Posterior cingulate gyrus (tissue), 11 donors: ENCODE measurements around the gene MMEL1.
"Not testable (repeated sequence)": the region's sequence is repeated elsewhere in the genome, so short reads cannot be mapped to it uniquely, and the experiment has no call there.

ENCODE experiments used
- DNase-seq, 10 donors: peaks; one replicate each; pipeline versions ENCODE4 v3.0.0 to v3.0.0-alpha.2; 2020 to 2021; ENCODE audit warnings: mixed read lengths in 3 of 10
- intact Hi-C: fragments of 100-400 bp; cut with DNase I; formaldehyde crosslinking; loops from one replicate; pipeline ENCODE4 v1.15.1; 2023

MMEL1 gene

GRCh38 chr1:2630498-2631135, 2.2 kb downstream of the MMEL1 start:
- DNase-seq, result peak in 1 of 10 donors; percentile 29
- intact Hi-C loops, result no loop called here

- intact Hi-C loops, result no loop called here
- peak in 2 of 10 donors; percentile 4 to 62 for DNase-seq
Observed at GRCh38 chr1:2629627-2630497, 3.0 kb downstream of the MMEL1 start.

- DNase-seq, result peak in 3 of 10 donors; percentile 7 to 61 (median 21)
- intact Hi-C loops, result no loop called here
Observed at GRCh38 chr1:2628933-2629626, 3.7 kb downstream of the MMEL1 start.

- intact Hi-C loops, result no loop called here
- DNase-seq, result peak in 2 of 10 donors; percentile 3 to 67
Observed at GRCh38 chr1:2628191-2628932, 4.5 kb downstream of the MMEL1 start.

DNA sequence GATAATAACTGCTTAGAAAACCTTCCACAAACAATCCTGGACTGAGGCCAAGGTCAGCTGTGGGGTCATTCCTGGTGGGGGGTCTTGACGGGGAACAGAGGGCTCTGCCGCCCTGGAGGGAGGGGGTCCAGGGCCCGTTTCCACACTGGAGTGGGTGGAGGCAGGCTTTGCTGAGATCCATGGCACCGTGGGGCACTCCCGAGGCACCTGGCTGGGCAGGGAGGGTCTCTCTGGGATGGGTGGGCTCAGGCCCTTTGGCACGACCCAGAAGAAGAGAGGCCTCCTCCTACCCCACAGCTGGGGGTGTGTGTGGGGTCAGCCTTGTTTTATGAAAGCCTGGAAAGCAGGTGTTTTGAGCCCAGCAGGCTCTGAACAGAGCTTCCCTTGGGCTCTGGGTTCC, 5.1 kb downstream of the MMEL1 start:
- peak in 2 of 10 donors; percentile 2 to 47 for DNase-seq
- intact Hi-C loops, result no loop called here

DNA sequence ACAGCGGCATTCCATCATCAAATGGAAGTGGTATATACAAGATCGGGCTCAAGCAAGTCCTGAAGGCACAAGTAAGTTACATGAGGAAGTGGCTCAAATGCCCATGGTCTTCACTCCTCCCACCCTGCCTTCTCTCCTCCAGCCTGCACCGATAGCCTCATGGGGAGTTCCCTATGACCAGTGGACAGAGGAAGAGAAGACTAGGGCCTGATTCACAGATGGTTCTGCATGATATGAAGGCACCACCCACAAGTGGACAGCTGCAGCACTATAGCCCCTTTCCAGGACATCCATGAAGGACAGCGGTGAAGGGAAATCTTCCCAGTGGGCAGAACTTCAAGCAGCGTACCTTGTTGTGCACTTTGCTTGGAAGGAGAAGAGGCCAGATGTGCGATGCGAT, 7.1 kb downstream of the MMEL1 start:
- peak in 1 of 10 donors; percentile 43 for DNase-seq

DNA sequence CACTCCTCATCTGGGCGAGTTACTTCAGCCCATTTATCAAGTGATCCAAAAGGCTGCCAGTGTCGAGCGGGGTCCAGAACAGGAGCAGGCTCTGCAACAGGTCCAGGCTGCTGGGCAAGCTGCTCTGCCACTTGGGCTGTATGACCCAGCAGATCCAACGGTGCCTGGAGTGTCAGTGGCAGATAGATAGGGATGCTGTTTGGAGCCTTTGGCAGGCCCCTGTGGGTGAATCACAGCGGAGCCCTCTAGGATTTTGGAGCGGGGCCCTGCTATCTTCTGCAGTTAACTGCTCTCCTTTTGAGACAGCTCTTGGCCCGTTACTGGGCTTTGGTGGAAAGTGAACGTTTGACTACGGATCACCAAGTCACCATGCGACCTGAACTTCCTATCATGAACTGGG, 7.5 kb downstream of the MMEL1 start:
- peak in 1 of 10 donors; percentile 49 for DNase-seq
- intact Hi-C loops, result no loop called here

More for the DNA sequence above, 7.1 kb downstream of the MMEL1 start:
- intact Hi-C loops, result not testable (repeated sequence)

DNA sequence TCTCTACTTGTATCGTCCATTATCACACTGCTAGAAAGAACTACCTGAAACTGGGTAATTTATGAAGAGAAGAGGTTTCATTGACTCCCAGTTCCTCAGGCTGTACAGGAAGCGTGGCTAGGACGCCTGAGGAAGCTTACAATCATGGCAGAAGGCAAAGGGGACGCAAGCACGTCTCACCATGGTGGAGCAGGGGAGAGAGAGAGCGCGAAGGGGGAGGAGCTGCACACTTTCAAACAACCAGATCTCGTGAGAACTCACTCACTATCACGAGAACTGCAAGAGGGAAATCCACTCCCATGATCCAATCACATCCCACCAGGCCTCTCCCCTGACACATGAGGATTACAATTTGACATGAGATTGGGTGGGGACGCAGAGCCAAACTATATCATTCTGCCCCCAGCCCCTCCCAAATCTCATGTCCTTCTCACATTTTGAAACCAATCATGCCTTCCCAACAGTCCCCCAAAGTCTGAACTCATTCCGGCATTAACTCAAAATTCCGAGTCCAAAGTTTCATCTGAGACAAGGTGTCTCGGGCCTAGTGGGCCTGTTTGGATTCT, 8.0 kb downstream of the MMEL1 start:
- intact Hi-C loops, result no loop called here
- DNase-seq, result peak in 1 of 10 donors; percentile 36

DNA sequence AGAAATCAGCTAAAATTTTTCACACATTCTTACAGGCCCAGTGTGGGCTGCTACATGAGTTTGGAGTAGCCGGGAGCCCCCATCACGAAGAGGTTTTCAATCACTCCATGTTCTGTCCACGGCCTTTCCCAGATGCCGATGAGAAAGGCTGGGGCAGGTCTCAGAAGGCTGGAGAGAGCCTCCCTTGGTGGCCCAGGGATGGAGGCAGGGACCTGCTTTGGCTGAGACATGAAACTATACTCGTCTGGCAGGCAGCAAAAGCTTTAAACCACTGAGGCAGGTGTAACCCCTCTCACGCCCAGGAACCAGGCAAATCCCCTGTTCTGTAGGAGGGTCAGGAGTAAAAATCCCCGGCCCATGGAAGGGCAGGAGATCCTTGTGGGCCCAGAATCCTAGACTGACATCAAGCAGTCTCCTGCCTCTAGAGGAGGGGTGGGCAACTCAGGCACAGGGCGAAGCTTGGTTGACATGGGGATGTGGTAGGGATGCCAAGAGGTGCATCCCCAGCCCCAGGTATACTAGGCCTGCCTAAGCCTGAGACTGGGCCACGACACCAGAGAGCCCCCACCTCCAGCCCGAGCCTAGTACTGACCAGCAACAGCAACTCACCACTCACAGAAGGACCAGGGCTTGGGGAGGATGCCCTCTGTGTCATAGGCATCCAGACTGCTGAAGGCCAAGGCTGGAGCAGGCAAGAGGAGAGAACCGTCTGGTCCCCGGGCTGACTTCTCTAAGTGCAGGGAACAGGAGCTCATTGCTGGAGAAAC, 9.1 kb downstream of the MMEL1 start:
- intact Hi-C loops, result no loop called here
- DNase-seq, result peak in 2 of 10 donors; percentile 61 to 66

GRCh38 chr1:2617971-2618470, 14.8 kb downstream of the MMEL1 start:
- intact Hi-C loops, result no loop called here
- DNase-seq, result peak in 1 of 10 donors; percentile 11

DNA sequence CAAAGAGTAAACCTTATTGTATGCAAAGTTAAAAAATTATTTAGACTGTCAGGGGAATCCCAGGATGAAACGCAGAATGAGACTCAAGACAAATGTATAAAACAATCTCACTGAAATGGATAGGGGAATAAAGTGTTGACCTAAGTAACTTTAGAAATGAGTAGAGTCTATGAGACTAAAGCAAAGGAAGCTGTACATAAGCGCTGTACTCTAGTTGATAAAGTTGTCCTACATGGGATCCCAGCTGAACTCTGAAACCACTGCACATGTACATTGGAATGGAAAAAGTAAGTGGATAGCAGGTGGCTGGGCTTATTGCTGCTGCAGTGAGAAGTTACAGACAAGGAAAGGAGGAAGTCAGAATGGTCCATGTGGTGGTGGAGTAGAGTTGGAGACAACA, 18.7 kb downstream of the MMEL1 start:
- intact Hi-C loops, result no loop called here

GRCh38 chr1:2612591-2613365, 20.0 kb downstream of the MMEL1 start:
- DNase-seq, result peak in 2 of 10 donors; percentile 59 to 68
- intact Hi-C loops, result no loop called here

More for the DNA sequence above, 18.7 kb downstream of the MMEL1 start:
- DNase-seq, result no peak

DNA sequence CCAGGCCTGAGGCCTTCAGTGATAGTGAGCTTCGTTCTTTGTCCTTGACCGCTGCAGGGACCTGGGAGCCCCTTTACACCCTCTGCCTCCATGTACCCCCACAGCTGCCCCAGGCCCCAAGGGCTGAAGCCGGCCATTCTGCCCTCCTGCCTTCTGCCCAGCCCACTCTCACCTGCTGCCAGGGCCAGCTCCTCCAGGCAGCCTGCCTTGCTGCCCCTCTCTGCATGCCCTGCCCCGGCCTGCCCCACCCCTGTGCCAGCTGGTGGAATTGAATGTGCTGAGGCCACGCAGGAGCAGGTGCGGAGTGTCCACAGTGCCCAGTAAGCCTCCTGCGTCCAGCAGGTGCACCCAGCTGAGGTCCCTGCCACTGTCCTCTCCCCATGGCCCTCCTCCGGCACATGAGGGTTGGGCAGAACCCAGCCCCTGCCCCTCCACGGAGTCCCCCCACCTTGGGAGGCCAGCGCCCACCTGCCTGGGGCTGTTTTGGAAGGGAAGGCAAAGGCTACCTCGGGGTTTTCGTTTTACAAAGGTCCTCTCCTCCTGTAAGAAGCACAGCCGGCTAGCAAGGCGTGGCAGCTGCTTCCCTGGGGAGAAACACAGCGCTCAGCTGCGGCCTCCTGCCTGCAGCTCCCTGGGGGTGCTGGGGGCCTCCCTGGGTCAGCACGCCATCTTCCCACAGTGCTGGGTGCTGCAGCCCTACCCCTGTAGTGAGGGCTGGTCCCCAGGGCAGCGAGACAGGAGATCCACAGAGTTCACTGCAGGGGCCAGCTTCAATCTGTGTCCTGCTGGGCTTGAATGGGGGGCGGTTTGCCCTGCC, 21.0 kb downstream of the MMEL1 start:
- intact Hi-C loops, result no loop called here
- DNase-seq, result peak in 4 of 10 donors; percentile 4 to 80 (median 58)

- DNase-seq, result peak in 5 of 10 donors; percentile 17 to 90 (median 73)
- intact Hi-C loops, result no loop called here
Observed at GRCh38 chr1:2611031-2611501, 21.8 kb downstream of the MMEL1 start.

- intact Hi-C loops, result no loop called here
- DNase-seq, result peak in 5 of 10 donors; percentile 23 to 87 (median 62)
Observed at GRCh38 chr1:2610036-2610959, 22.5 kb downstream of the MMEL1 start.
